Mammary epithelial cell (primary cell): ENCODE data around the gene DOK1.

Experiments used
- CTCF ChIP-seq, 2 donors: IDR thresholded peaks in 1 of 2; conservative IDR thresholded peaks in 1 of 2; 2 replicates each; pipeline ENCODE4 v1.5.1; 2011 to 2012; ENCODE audit warnings: inconsistent platforms in 2 of 2, low read length in 2 of 2, mild to moderate bottlenecking in 2 of 2, control low read depth in 1 of 2, low read depth in 1 of 2; ENCODE audit not compliant: insufficient read depth in 1 of 2; ENCODE audit errors: extremely low read depth in 1 of 2
- EZH2 ChIP-seq: IDR thresholded peaks from 2 replicates; pipeline ENCODE4 v1.6.1; 2012; ENCODE audit warnings: low read length, inconsistent platforms, borderline replicate concordance

GRCh38 chr2:74569686-74570085 lies 15.2 kb downstream of the DOK1 start:
- TF ChIP-seq CTCF (conservative IDR thresholded peaks at IDR 0.05 in 1 of 2, IDR thresholded peaks at IDR 0.05 in 1 of 2; ENCODE audit: extremely low read depth in 1 of 2, insufficient read depth in 1 of 2, low read depth in 1 of 2, low read length in 2 of 2) (no peak), EZH2 (no peak)
